Breast epithelium (tissue), 4 donors: ENCODE results near the gene PDS5A. TPM values are rescaled to one million over a fixed set of nuclear protein-coding genes. Genes with fewer than 3 reads are reported as not detected.

Experiments used
- DNase-seq, 2 donors: peaks; one replicate each; pipeline ENCODE4 v3.0.0-alpha.2; 2019; ENCODE audit warnings: low spot score in 2 of 2
- H3K27ac ChIP-seq, 2 donors: fragments of 200-600 bp; sonication (generic) in 1 of 2; one replicate each; pipeline ENCODE4 v1.5.1; 2016 to 2019; ENCODE audit warnings: mild to moderate bottlenecking in 1 of 2
- H3K27me3 ChIP-seq, 2 donors: fragments of 200-600 bp; sonication (generic) in 1 of 2; one replicate each; pipeline versions ENCODE4 v1.5.1 to v1.6.0; 2017 to 2019; ENCODE audit warnings: control low read depth in 1 of 2, mild to moderate bottlenecking in 1 of 2
- H3K36me3 ChIP-seq: fragments of 200-600 bp; one replicate; pipeline ENCODE4 v1.5.1; 2019
- H3K4me1 ChIP-seq, 2 donors: fragments of 200-600 bp; sonication (generic); one replicate each; pipeline ENCODE4 v1.5.1; 2016 to 2019; ENCODE audit warnings: control low read depth in 1 of 2
- H3K4me3 ChIP-seq, 3 donors: fragments of 200-600 bp; sonication (generic); 1 replicate in 2 of 3; 2 replicates in 1 of 3; pipeline ENCODE4 v1.5.1; 2016 to 2019; ENCODE audit warnings: mild to moderate bottlenecking in 3 of 3, moderate library complexity in 2 of 3
- H3K9me3 ChIP-seq, 2 donors: fragments of 200-600 bp; sonication (generic) in 1 of 2; one replicate each; pipeline ENCODE4 v1.5.1; 2016 to 2019; ENCODE audit warnings: control low read depth in 1 of 2
- CTCF ChIP-seq, 3 donors: fragments of 450-650 bp; IDR thresholded peaks; one replicate each; pipeline ENCODE4 v1.5.1; 2016 to 2017; ENCODE audit warnings: antibody characterized with exemption in 3 of 3, mild to moderate bottlenecking in 3 of 3, moderate library complexity in 3 of 3
- POLR2A ChIP-seq: fragments of 450-650 bp; IDR thresholded peaks from one replicate; pipeline ENCODE4 v1.6.1; 2016; ENCODE audit warnings: antibody characterized with exemption, mild to moderate bottlenecking, moderate library complexity
- POLR2AphosphoS5 ChIP-seq, 3 donors: sonication (generic); formaldehyde crosslinking; IDR thresholded peaks; one replicate each; pipeline ENCODE4 v1.6.1; 2017; ENCODE audit warnings: antibody characterized with exemption in 3 of 3
- intact Hi-C: fragments of 100-400 bp; cut with DNase I; formaldehyde crosslinking; loops from one replicate; pipeline ENCODE4 v1.15.1; 2023; ENCODE audit warnings: low total_unique reads
- total RNA-seq, 3 donors: library from RNA; depleted of rRNA; stranded (reverse); fragments of >200 nt; gene quantifications; one replicate each; pipeline ENCODE4 v1.1.0, GENCODE V29; 2016

PDS5A gene
- total RNA-seq, 3 donors from 2014 or later = 69.9 to 106 (median 82.9) TPM

- Histone ChIP-seq H3K4me1 (peaks cover 0 to 5% of the 10 kb centered on the region in 2 donors), H3K9me3 (no peaks in the 10 kb centered on the region), H3K36me3 (no peaks in the 10 kb centered on the region), H3K27me3 (no peaks in the 10 kb centered on the region), H3K27ac (no peak overlapping the region), H3K4me3 (no peak overlapping the region)
- no peak for DNase-seq
- intact Hi-C loops = no loop called here
- TF ChIP-seq CTCF (IDR thresholded peaks at IDR 0.05) = no peak
- TF ChIP-seq POLR2AphosphoS5 (IDR thresholded peaks at IDR 0.05) = no peak
- TF ChIP-seq POLR2A = no peak
Observed at GRCh38 chr4:39932776-39933402, 44.8 kb downstream of the PDS5A start.

- TF ChIP-seq POLR2A (no peak), CTCF (IDR thresholded peaks at IDR 0.05) (no peak), POLR2AphosphoS5 (IDR thresholded peaks at IDR 0.05) (no peak)
- no peaks in the 10 kb centered on the region for H3K27me3 ChIP-seq
- intact Hi-C loops = no loop called here
- H3K36me3 ChIP-seq = no peaks in the 10 kb centered on the region
- DNase-seq = no peak
- peaks cover 0 to 5% of the 10 kb centered on the region in 2 donors for H3K4me1 ChIP-seq
- H3K4me3 ChIP-seq = no peak overlapping the region
- no peak overlapping the region for H3K27ac ChIP-seq
- H3K9me3 ChIP-seq = no peaks in the 10 kb centered on the region
Observed at GRCh38 chr4:39931441-39931901, 46.2 kb downstream of the PDS5A start.

- no peaks in the 10 kb centered on the region for H3K27me3 ChIP-seq
- no peak overlapping the region for H3K27ac ChIP-seq
- no peaks in the 10 kb centered on the region for H3K9me3 ChIP-seq
- TF ChIP-seq POLR2AphosphoS5 (IDR thresholded peaks at IDR 0.05) (no peak), POLR2A (no peak), CTCF (IDR thresholded peaks at IDR 0.05) (no peak)
- no peak for DNase-seq
- no peak overlapping the region for H3K4me3 ChIP-seq
- intact Hi-C loops = no loop called here
- no peaks in the 10 kb centered on the region for H3K36me3 ChIP-seq
- peaks cover 0 to 2% of the 10 kb centered on the region in 2 donors for H3K4me1 ChIP-seq
Observed at GRCh38 chr4:39928538-39928937, 49.2 kb downstream of the PDS5A start.

- DNase-seq = no peak
- Histone ChIP-seq H3K27ac (no peak overlapping the region), H3K9me3 (no peaks in the 10 kb centered on the region), H3K36me3 (no peaks in the 10 kb centered on the region), H3K4me3 (no peak overlapping the region), H3K4me1 (no peaks in the 10 kb centered on the region), H3K27me3 (no peaks in the 10 kb centered on the region)
- intact Hi-C loops = no loop called here
- TF ChIP-seq POLR2A (no peak), POLR2AphosphoS5 (IDR thresholded peaks at IDR 0.05) (no peak), CTCF (IDR thresholded peaks at IDR 0.05) (no peak)
Observed at GRCh38 chr4:39924014-39924413, 53.7 kb downstream of the PDS5A start.

- no peaks in the 10 kb centered on the region for H3K4me1 ChIP-seq
- DNase-seq = no peak
- H3K4me3 ChIP-seq = no peak overlapping the region
- H3K27ac ChIP-seq = no peak overlapping the region
- no peaks in the 10 kb centered on the region for H3K36me3 ChIP-seq
- no peak for TF ChIP-seq POLR2AphosphoS5 (IDR thresholded peaks at IDR 0.05)
- TF ChIP-seq POLR2A = no peak
- TF ChIP-seq CTCF (IDR thresholded peaks at IDR 0.05) = no peak
- intact Hi-C loops = no loop called here
- H3K27me3 ChIP-seq = no peaks in the 10 kb centered on the region
- no peaks in the 10 kb centered on the region for H3K9me3 ChIP-seq
Observed at GRCh38 chr4:39922399-39922798, 55.3 kb downstream of the PDS5A start.
